HS-5 (cell line): ENCODE data around the gene SLC25A26.

Source experiments
- DNase-seq: peaks from one replicate; pipeline ENCODE4 v3.0.0-alpha.2; 2012; ENCODE audit warnings: low read depth

Gene SLC25A26

GRCh38 chr3:66376568-66376967 lies 155.8 kb downstream of the SLC25A26 start:
- DNase-seq: peak; percentile 52

- no peak for DNase-seq
Measured at GRCh38 chr3:66377800-66378199, 157.0 kb downstream of the SLC25A26 start.

GRCh38 chr3:66378256-66378655 lies 157.5 kb downstream of the SLC25A26 start:
- no peak for DNase-seq

GRCh38 chr3:66379565-66379964 lies 158.8 kb downstream of the SLC25A26 start:
- no peak for DNase-seq

- DNase-seq: no peak
Measured at GRCh38 chr3:66380200-66380932, 159.6 kb downstream of the SLC25A26 start.

GRCh38 chr3:66381626-66382025 lies 160.8 kb downstream of the SLC25A26 start:
- DNase-seq: no peak

GRCh38 chr3:66382142-66382541 lies 161.3 kb downstream of the SLC25A26 start:
- no peak for DNase-seq

GRCh38 chr3:66383023-66383422 lies 162.2 kb downstream of the SLC25A26 start:
- no peak for DNase-seq

- DNase-seq: no peak
Measured at GRCh38 chr3:66383998-66384745, 163.4 kb downstream of the SLC25A26 start.

- DNase-seq: no peak
Measured at GRCh38 chr3:66385066-66385465, 164.3 kb downstream of the SLC25A26 start.

- DNase-seq: no peak
Measured at GRCh38 chr3:66386011-66386924, 165.5 kb downstream of the SLC25A26 start.

- no peak for DNase-seq
Measured at GRCh38 chr3:66386925-66387650, 166.3 kb downstream of the SLC25A26 start.

GRCh38 chr3:66390013-66390412 lies 169.2 kb downstream of the SLC25A26 start:
- no peak for DNase-seq

GRCh38 chr3:66392512-66392911 lies 171.7 kb downstream of the SLC25A26 start:
- DNase-seq: no peak

GRCh38 chr3:66392966-66393332 lies 172.1 kb downstream of the SLC25A26 start:
- DNase-seq: no peak

- no peak for DNase-seq
Measured at GRCh38 chr3:66393333-66394005, 172.7 kb downstream of the SLC25A26 start.

GRCh38 chr3:66394019-66394752 lies 173.4 kb downstream of the SLC25A26 start:
- no peak for DNase-seq

GRCh38 chr3:66394753-66395249 lies 174.0 kb downstream of the SLC25A26 start:
- DNase-seq: no peak

- DNase-seq: no peak
Measured at GRCh38 chr3:66395635-66396034, 174.8 kb downstream of the SLC25A26 start.

- DNase-seq: no peak
Measured at GRCh38 chr3:66396161-66396760, 175.5 kb downstream of the SLC25A26 start.
